GM20000 (cell line): ENCODE data around the gene PVR.
"Not testable (repeated sequence)": the region's sequence is repeated elsewhere in the genome, so short reads cannot be mapped to it uniquely, and the experiment has no call there.

Experiments
- DNase-seq: peaks from one replicate; pipeline ENCODE4 v3.0.0; 2012; ENCODE audit warnings: low spot score
- TF ChIP-seq, protein P1 (sequence below): IDR thresholded peaks from 2 replicates; pipeline ENCODE4 v1.5.1; 2012; ENCODE audit warnings: mild to moderate bottlenecking, control low read depth; ENCODE audit errors: extremely low read depth, missing control alignments

Gene PVR

GRCh38 chr19:44603201-44603945, 40.3 kb upstream of the PVR start:
- DNase-seq = no peak
- TF ChIP-seq, protein P1, sequence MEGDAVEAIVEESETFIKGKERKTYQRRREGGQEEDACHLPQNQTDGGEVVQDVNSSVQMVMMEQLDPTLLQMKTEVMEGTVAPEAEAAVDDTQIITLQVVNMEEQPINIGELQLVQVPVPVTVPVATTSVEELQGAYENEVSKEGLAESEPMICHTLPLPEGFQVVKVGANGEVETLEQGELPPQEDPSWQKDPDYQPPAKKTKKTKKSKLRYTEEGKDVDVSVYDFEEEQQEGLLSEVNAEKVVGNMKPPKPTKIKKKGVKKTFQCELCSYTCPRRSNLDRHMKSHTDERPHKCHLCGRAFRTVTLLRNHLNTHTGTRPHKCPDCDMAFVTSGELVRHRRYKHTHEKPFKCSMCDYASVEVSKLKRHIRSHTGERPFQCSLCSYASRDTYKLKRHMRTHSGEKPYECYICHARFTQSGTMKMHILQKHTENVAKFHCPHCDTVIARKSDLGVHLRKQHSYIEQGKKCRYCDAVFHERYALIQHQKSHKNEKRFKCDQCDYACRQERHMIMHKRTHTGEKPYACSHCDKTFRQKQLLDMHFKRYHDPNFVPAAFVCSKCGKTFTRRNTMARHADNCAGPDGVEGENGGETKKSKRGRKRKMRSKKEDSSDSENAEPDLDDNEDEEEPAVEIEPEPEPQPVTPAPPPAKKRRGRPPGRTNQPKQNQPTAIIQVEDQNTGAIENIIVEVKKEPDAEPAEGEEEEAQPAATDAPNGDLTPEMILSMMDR = no peak

GRCh38 chr19:44604241-44604640, 39.5 kb upstream of the PVR start:
- TF ChIP-seq, protein P1 = no peak
- no peak for DNase-seq

DNA sequence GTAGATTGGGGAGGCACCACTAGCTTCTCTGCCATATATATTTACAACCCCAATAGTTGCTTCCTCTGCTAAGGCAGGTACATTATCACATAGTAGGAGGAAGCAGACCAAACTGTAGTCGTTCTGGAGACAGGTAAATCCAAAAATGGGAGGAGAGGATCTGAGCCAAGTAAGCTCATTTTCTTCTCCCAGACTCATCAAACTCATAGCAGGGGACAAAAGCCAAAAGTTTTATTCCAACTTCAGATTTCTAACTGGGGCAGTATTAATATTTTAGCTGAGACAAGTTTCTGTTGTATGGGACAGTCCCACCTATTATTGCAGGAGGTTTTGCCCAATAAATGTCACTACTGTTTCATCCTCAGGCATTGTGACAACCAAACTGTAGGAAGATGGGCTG, 38.2 kb upstream of the PVR start:
- DNase-seq = no peak
- TF ChIP-seq, protein P1 = no peak

GRCh38 chr19:44607049-44607448, 36.7 kb upstream of the PVR start:
- DNase-seq = no peak

GRCh38 chr19:44607917-44608316, 35.8 kb upstream of the PVR start:
- TF ChIP-seq, protein P1 = no peak
- no peak for DNase-seq

More at GRCh38 chr19:44607049-44607448, 36.7 kb upstream of the PVR start:
- TF ChIP-seq, protein P1 = no peak

DNA sequence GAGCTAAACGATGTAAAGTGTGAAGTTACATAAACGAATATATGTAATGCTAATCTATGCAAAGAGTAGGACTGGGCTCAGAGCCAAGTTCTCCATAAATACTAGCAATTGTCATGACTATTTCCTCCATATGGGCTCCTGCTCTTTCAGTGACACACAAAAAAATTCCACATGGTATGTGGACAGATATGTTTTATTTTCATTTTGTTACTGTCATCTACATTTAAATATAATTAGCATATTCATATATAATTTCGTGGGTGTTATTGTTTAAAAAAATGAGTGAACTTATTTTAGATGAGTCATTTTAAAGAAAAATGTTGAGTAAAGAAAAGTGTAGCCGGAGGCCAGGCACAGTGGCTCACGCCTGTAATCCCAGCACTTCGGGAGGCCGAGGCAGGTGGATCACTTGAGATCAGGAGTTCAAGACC, 35.3 kb upstream of the PVR start:
- DNase-seq = no peak
- TF ChIP-seq, protein P1 = no peak

DNA sequence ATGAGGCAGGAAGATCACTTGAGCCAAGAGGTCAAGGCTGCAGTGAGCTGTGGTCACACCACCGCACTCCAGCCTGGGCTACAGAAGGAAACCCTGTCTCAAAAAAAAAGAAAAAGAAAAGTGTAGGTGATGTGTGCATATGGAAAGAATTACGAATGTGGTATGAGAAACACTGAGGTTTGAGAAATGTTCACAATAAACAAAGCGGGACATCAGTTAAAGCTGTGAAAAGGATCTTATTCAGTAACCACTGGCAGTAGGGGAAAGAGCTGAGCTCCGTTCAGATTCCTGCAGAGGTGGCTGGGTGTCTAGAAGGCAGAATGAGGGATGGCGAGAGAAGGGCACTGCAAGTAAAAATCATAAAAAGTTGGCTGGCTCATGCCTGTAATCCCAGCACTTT, 34.5 kb upstream of the PVR start:
- DNase-seq = no peak
- TF ChIP-seq, protein P1 = no peak

DNA sequence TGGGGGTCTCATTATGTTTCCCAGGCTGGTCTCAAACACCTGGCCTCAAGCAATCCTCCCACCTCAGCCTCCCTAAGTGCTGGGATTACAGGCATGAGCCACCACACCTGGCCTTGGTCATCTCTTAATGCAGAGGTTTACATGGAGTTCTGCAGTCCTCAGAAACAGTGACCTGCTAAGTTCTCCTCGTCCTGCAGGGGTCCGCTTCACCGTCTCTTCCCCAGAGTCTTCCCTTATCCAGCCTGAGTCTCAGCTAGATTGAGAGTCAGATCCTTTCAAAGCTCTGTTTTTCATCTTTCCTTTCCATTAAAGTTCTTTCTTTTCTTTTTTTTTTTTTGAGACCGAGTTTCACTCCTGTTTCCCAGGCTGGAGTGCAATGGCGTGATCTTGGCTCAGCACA, 33.2 kb upstream of the PVR start:
- not testable (repeated sequence) for DNase-seq
